ENCODE results near the gene BRSK1.
"Not testable (repeated sequence)": the region's sequence is repeated elsewhere in the genome, so short reads cannot be mapped to it uniquely, and the experiment has no call there.

Gene BRSK1

DNA sequence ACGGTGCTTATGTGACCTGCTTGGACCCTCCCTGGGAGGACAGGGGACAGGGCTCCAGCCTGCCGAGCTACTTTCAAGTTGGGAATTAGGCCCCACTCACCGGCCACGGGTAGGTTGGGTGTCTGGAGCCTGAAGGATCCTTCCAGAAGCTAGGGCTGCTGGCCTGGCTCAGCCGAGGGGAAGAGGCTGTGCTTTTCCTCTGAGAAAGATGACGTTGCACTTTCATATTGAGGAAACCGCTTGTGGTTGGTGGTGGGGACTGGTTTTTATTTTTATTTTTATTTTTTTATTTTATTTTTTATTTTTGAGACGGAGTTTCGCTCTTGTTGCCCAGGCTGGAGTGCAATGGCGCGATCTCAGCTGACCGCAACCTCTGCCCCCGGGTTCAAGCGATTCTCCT lies 41.4 kb downstream of the BRSK1 start, which contains the start of gene TMEM150B:
Gene TMEM150B (minus strand): TSS at position 170 of the 400 bp plus-strand sequence. CDS start 4,305 bp downstream, outside the sequence.
- in situ Hi-C loops (cut with MboI; ENCODE audit: low sequenced_read_pairs), result no loop called here

DNA sequence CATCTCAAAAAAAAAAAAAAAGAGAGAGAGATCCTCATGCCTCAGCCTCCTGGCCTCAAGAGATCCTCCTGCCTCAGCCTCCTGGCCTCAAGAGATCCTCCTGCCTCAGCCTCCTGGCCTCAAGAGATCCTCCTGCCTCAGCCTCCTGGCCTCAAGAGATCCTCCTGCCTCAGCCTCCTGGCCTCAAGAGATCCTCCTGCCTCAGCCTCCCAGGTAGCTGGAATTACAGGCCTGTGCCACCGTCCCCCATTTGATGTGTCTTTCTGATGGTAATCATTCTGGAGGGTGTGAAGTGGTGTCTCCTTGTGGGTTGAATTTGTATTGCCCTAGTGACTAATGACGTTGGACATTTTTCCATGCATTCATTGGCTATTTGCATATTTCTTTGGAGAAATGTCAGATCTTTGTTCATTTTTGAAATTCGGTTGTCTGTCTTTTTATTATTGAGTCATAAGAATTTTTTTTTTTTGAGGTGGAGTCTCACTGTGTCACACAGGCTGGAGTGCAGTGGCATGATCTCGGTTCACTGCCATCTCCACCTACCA lies 45.0 kb downstream of the BRSK1 start:
- in situ Hi-C loops (cut with MboI; ENCODE audit: low sequenced_read_pairs), result not testable (repeated sequence)

GRCh38 chr19:55329791-55330190 lies 46.0 kb downstream of the BRSK1 start:
- in situ Hi-C loops (cut with MboI; ENCODE audit: low sequenced_read_pairs), result not testable (repeated sequence)

GRCh38 chr19:55333870-55334269 lies 50.1 kb downstream of the BRSK1 start:
- in situ Hi-C loops (cut with MboI; ENCODE audit: low sequenced_read_pairs), result no loop called here

- in situ Hi-C loops (cut with MboI; ENCODE audit: low sequenced_read_pairs), result no loop called here
Observed at GRCh38 chr19:55336101-55336500, 52.3 kb downstream of the BRSK1 start.

DNA sequence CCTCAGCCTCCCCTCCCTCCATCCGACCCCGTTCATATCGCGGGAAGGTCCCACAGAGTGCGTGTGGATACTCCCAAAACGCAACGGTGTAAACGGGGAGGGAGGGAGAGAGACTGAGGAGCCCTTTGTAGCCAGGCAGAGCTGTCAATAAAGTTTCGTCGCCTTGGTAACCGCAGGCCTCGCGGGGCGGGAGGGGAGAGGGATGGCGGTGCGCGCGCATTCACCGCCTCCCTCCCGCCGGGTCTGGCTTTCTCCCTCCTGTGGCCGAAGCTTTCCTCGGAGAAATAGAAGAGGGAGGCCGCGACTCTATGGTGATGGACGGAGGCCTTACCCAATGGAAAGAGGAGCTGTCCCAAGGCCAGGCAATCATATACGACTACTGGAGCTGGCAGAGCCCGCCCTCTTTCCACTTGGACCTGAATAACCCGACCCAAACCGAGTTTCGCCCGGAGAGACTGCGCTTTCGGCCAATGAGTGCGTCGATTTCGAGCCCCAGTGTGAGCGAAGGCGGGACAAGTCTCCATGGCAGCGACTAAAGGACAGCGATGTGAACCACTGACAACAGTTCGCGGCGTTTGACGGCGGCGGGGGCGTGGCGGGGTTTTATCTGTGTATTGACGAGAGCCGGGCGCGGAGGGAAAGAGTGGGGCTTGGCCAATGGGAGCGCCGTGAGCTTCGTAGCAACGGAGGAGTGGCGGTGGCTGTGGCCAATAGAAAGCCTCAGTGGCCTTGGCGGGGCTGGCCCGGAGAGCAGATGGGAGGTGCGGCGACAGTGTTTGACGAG lies 55.5 kb downstream of the BRSK1 start, which contains the start of gene KMT5C:
Gene KMT5C (plus strand): TSS at position 772 of the 784 bp plus-strand sequence. CDS start 2,061 bp downstream, outside the sequence.
- in situ Hi-C loops (cut with MboI; ENCODE audit: low sequenced_read_pairs), result no loop called here

DNA sequence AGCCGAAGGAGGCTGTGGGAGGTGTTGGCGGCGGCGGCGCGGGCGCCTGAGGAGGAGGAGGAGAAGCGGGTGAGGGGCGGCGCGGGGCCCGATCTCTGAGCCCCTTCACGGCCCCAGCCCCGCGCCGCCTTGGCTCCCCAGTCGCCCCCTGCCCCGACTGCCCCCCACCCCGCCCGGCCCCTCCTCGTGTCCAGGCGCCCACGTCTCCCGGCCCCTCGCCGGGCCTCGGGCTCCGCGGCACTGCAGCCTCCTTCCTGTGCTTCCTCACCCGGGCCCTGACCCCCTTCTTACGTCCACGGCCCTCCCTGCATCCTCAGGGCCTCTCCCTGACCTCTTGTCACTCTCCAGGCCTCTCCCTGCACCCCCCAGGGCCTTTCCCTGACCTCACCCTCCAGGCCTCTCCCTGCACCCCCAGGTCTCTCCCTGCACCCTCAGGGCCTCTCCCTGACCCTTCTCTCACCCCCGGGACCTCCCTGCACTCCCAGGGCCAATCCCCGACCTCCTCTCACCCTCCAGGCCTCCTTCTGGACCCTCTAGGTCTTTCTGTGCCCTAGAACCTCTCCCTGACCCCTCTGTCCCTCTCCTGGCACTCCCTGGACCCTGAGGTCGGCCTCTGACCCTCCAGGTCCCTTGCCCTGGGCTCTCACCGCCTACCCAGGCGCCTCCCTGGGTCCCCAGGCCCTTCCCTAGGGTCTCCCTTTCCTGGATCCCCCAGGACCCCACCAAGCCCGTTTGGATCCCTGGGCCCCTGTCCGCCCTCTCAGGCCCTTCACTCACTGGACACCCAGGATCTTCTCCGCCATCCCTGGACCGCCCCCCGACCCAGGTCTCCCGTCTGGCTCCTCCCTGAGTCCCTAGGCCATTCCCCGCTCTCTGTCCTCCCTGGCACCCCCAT lies 56.3 kb downstream of the BRSK1 start:
- in situ Hi-C loops (cut with MboI; ENCODE audit: low sequenced_read_pairs), result no loop called here

DNA sequence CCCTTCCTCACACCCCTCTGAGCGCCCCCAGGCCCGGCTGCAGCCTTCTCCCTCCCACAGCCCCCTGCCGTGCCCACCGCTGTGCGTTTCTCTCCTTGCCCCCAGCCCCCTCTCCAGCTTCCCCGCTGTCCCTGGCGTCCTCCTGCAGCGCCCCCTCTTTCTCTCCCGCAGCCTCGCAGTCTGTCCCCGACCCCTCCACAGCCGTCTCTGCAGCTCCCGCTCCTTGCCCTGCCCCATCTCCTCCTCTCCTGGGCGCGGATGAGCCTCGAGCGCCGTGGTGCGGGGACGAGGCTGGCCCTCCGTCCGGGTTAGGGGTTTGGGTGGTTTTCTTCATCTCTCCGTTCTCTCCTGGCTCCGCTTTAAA lies 57.0 kb downstream of the BRSK1 start:
- in situ Hi-C loops (cut with MboI; ENCODE audit: low sequenced_read_pairs), result no loop called here

- in situ Hi-C loops (cut with MboI; ENCODE audit: low sequenced_read_pairs), result no loop called here
Observed at GRCh38 chr19:55341171-55341588, 57.4 kb downstream of the BRSK1 start.

DNA sequence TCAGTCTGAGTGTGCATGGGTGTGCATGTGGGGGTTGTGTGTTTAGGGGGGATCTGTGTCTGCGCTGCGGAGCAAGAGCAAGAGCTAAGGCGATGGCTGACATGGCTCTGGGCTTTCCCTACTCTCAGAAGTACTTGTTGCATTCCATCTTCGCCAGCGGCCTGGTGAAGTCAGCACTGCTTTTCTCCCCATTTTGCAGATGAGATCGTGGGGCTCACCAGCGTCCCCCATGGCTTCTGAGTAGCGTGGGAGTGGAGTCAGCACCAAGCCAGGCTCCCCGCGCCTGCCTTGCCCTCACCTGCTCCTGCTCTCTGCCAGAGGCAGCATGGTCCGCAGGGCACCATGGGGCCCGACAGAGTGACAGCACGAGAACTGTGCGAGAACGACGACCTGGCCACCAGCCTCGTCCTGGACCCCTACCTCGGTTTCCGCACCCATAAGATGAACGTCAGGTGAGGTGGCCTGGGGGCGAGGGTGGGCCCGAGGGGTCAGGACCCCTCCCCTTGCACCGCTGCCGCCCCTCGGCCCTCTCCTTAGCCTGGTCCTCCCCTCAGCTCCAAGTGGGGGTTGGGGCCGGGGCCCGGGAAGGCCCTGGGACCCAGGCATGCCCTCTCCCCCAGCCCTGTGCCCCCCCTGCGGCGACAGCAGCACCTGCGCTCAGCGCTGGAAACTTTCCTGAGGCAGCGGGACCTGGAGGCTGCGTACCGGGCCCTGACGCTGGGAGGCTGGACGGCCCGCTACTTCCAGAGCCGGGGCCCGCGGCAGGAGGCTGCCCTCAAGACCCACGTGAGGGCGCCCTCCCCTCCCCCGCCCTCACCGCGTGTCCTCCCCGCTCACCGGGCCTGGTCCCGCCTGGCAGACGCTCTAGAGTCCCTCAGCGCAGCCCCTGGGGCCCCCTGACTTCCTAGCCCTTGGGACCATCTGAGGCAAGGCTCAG lies 58.1 kb downstream of the BRSK1 start:
- in situ Hi-C loops (cut with MboI; ENCODE audit: low sequenced_read_pairs), result no loop called here

DNA sequence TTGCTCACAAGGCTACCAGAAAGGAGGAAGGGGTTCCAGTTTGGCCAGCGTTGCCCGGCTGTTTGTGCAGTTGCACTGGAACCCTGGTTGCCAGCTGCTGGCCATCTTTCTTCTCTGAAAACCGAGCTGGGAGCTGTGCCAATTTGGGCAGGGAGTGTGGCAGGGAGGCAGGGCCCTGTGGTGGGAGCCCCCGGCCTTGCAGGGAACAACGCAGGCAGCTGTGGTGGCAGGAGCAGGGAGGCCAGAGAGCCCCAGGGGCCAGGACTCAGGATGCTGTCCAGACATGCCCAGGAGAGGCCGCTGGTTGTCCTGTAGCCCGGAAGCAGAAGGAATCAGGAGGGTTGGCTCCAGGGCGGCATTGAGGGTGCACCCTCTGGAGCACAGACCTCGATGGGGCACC lies 60.6 kb downstream of the BRSK1 start:
- in situ Hi-C loops (cut with MboI; ENCODE audit: low sequenced_read_pairs), result no loop called here

DNA sequence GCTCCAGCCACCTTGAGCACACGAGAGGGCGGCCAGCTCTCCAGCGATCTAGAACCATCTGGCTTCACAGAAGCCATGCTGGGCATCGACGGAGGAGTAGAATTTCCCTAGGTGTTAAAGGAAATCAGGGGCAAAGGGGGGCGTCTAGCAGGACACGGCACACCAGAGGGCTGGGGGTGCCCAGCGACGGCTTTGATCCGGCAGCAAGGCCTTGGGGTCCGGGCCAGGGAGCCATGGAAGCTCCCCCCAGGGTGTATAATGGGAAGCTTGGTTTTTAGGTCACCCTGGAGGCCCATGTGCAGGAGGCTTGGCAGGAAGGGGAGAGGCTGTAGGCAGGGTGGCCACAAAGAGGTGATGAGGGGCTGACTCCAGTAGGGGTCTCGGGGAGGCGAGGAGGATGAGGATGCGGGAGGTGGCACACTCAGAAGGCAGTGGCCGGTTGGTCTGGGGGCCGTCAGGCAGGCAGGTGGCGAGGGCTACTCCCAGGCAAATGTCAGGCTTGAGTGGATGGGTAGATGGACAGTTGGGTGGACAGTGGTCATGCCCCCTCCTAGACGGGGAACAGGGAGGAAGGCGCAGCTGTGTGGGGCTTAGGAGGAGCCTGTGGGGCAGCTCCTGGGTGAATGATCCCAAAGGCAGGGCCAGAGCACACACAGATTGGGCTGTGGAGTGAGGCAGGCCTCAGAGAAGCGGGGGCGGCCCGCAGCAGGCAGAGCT lies 61.5 kb downstream of the BRSK1 start:
- in situ Hi-C loops (cut with MboI; ENCODE audit: low sequenced_read_pairs), result no loop called here

DNA sequence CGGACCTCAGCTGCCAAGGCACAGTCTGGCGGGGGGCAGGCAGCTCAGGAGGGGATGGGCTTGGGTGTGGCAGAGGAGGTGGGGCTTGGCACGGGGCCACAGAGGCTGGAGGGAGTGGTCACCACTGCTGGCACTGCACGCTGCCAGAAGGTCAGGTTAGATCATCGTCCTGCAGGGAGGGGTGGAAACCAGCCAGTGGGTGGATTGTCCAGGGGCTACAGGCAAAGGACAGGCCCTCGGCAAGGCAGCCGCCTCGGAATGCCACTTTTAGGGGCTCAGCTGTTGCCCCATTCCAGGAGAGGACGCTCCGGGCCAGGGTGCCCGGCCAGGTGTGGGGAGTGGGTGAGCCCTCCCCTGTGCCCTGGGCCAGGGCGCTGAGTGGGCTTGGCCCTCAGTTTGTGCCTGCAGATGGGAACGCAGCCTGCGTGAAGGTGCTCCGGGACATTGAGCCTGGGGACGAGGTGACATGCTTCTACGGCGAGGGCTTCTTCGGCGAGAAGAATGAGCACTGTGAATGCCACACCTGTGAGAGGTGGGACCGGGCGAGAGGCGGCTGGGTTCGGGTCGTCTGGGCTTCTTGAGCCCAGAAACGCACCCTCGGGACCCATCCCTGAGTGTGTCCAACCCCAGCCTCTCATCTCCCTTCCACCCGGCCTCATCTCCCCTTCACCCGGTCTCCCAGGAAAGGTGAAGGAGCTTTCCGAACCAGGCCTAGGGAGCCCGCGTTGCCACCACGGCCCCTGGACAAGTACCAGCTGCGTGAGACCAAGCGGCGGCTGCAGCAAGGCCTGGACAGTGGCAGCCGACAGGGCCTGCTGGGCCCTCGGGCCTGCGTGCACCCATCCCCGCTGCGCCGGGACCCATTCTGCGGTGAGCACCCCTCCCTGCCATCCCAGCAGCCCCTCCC lies 62.3 kb downstream of the BRSK1 start:
- in situ Hi-C loops (cut with MboI; ENCODE audit: low sequenced_read_pairs), result no loop called here

- in situ Hi-C loops (cut with MboI; ENCODE audit: low sequenced_read_pairs), result no loop called here
Observed at GRCh38 chr19:55346725-55347441, 63.1 kb downstream of the BRSK1 start.

DNA sequence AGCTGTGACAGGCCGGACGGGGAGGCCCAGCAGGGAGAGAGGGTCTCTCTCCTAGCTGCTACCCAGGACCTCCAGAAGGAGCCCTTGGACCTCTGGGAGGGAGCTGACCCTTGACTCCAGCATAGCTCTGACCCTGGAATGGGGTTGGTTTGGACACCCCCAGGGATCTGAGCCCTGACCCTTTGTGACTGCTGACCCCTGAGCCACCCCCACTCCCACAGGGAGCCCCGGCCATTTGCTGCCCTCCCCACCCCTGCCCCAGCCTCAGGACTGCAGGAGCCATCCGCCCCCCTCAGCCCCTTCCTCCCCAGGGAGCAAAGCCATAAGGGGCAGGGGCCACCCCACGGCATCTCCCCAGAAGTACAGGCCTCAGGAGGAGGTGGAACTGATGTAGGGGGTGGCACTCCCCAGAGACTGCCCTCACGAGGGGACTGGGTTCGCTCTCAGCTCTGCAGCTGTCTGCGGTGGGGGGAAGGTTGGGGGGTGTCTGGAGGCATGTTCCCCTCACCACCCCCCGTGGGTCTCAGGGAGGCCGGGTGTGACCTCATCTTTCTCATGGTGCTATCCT lies 63.7 kb downstream of the BRSK1 start:
- in situ Hi-C loops (cut with MboI; ENCODE audit: low sequenced_read_pairs), result no loop called here

DNA sequence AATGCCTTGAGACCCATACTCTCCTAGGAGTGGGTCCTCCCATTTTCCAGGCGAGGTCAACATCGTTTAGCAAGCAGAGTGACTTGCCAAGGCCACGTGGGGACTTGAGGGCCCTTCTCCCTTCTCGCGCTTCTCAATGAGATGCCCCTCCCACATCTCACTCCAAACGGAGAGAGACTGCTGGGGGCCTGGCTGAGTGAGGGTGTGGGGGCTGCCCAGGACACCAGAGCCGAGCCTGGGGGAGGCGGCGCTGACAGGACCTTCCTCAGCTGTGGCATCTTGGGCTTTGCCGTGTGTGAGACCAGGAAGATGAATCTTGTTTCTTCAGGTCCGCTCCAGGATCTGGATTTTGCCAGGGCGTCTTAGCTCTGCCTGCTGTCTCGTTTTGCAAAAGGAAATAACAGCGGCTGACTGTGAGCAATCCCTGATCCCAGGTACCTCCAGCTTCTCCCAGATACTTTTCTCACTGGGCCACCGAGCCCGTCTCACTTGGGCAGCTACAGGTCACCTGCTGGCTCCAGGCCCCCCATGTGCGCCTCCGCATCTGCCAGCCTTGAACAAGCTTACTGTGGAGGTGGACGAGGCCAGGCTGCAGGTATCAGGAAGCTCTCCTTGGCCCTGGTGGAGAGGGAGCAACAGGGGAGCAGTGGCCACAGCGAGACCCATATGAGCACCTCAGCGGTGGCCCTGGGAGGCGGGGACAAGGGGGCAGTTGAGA lies 64.7 kb downstream of the BRSK1 start:
- in situ Hi-C loops (cut with MboI; ENCODE audit: low sequenced_read_pairs), result no loop called here

All from HL-60/S4 treated with retinoic acid at 250 ng/mL for 4 days and 3 days (cell line).